Liver (tissue), 9 donors: Measurements from ENCODE around the gene PPM1E. TPM values are rescaled to one million over a fixed set of nuclear protein-coding genes. Genes with fewer than 3 reads are reported as not detected.
A peak's percentile ranks its signal among the peaks of the same experiment; 100 is the strongest.

ENCODE experiments used
- DNase-seq: peaks from one replicate; pipeline ENCODE4 v3.0.0-alpha.2; 2017; ENCODE audit warnings: low spot score
- H3K27ac ChIP-seq, 2 donors: one replicate each; pipeline ENCODE4 v1.7.0; 2013; ENCODE audit warnings: inconsistent platforms in 2 of 2, low read length in 2 of 2, control low read depth in 1 of 2, low read depth in 1 of 2, mild to moderate bottlenecking in 1 of 2
- H3K27me3 ChIP-seq, 4 donors: one replicate each; pipeline versions ENCODE4 v1.6.1 to v1.7.0; 2013; ENCODE audit warnings: low read length in 3 of 4, inconsistent platforms in 1 of 4, mild to moderate bottlenecking in 1 of 4, moderate library complexity in 1 of 4; ENCODE audit not compliant: control insufficient read depth in 4 of 4, insufficient read depth in 4 of 4
- H3K36me3 ChIP-seq, 4 donors: one replicate each; pipeline versions ENCODE4 v1.6.1 to v1.7.0; 2013; ENCODE audit warnings: low read length in 3 of 4, mild to moderate bottlenecking in 3 of 4, low read depth in 1 of 4, moderate library complexity in 1 of 4; ENCODE audit not compliant: control insufficient read depth in 4 of 4, insufficient read depth in 3 of 4
- H3K4me1 ChIP-seq, 4 donors: one replicate each; pipeline versions ENCODE4 v1.6.1 to v1.7.0; 2013; ENCODE audit warnings: low read length in 3 of 4, mild to moderate bottlenecking in 3 of 4, moderate library complexity in 1 of 4; ENCODE audit not compliant: control insufficient read depth in 4 of 4, insufficient read depth in 4 of 4
- H3K4me3 ChIP-seq, 3 donors: one replicate each; pipeline versions ENCODE4 v1.6.1 to v1.7.0; 2013; ENCODE audit warnings: low read length in 3 of 3, control low read depth in 1 of 3, low read depth in 1 of 3, mild to moderate bottlenecking in 1 of 3
- H3K9ac ChIP-seq, 2 donors: one replicate each; pipeline ENCODE4 v1.7.0; 2013; ENCODE audit warnings: low read length in 2 of 2, mild to moderate bottlenecking in 2 of 2, moderate library complexity in 2 of 2, control low read depth in 1 of 2, low read depth in 1 of 2
- H3K9me3 ChIP-seq, 4 donors: one replicate each; pipeline versions ENCODE4 v1.6.1 to v1.7.0; 2013; ENCODE audit warnings: low read length in 3 of 4; ENCODE audit not compliant: control insufficient read depth in 4 of 4
- EGR1 ChIP-seq, 2 donors: IDR thresholded peaks; 2 replicates each; pipeline ENCODE4 v1.6.1; 2016 to 2018; ENCODE audit warnings: antibody characterized with exemption in 2 of 2, low read depth in 2 of 2
- FOXA1 ChIP-seq: IDR thresholded peaks from 2 replicates; pipeline ENCODE4 v1.6.1; 2016; ENCODE audit warnings: antibody characterized with exemption
- FOXA2 ChIP-seq: IDR thresholded peaks from 2 replicates; pipeline ENCODE4 v1.6.1; 2016; ENCODE audit warnings: antibody characterized with exemption
- GABPA ChIP-seq, 2 donors: IDR thresholded peaks in 1 of 2; conservative IDR thresholded peaks in 1 of 2; 2 replicates each; pipeline ENCODE4 v1.6.1; 2016; ENCODE audit warnings: antibody characterized with exemption in 2 of 2, mild to moderate bottlenecking in 1 of 2, moderate library complexity in 1 of 2
- HNF4A ChIP-seq, 2 donors: conservative IDR thresholded peaks; 2 replicates each; pipeline ENCODE4 v1.6.1; 2016; ENCODE audit warnings: antibody characterized with exemption in 2 of 2, mild to moderate bottlenecking in 2 of 2
- HNF4G ChIP-seq: IDR thresholded peaks from 2 replicates; pipeline ENCODE4 v1.6.1; 2016; ENCODE audit warnings: antibody characterized with exemption
- JUND ChIP-seq, 2 donors: IDR thresholded peaks; 2 replicates each; pipeline ENCODE4 v1.6.1; 2016; ENCODE audit warnings: antibody characterized with exemption in 2 of 2
- NR2F2 ChIP-seq: IDR thresholded peaks from 2 replicates; pipeline ENCODE4 v1.6.1; 2016; ENCODE audit warnings: antibody characterized with exemption
- RAD21 ChIP-seq, 2 donors: IDR thresholded peaks; 2 replicates each; pipeline ENCODE4 v1.6.1; 2016; ENCODE audit warnings: antibody characterized with exemption in 2 of 2, mild to moderate bottlenecking in 2 of 2
- RXRA ChIP-seq, 2 donors: IDR thresholded peaks; 2 replicates each; pipeline ENCODE4 v1.6.1; 2017 to 2018; ENCODE audit warnings: antibody characterized with exemption in 2 of 2, mild to moderate bottlenecking in 1 of 2
- SP1 ChIP-seq: IDR thresholded peaks from 2 replicates; pipeline ENCODE4 v1.6.1; 2018; ENCODE audit warnings: antibody characterized with exemption, mild to moderate bottlenecking
- TAF1 ChIP-seq: conservative IDR thresholded peaks from 2 replicates; pipeline ENCODE4 v1.6.1; 2016; ENCODE audit warnings: antibody characterized with exemption, mild to moderate bottlenecking
- YY1 ChIP-seq: IDR thresholded peaks from 2 replicates; pipeline ENCODE4 v1.6.1; 2016; ENCODE audit warnings: antibody characterized with exemption, mild to moderate bottlenecking
- whole genome bisulfite sequencing: extraction: QIAGEN DNeasy Blood & Tissue Kit; methylation state at CpG from one replicate; pipeline ENCODE4 v1.1.7; 2013; 5-methylcytosine and 5-hydroxymethylcytosine counted together
- polyA plus RNA-seq, 2 donors: library from polyadenylated mRNA; stranded (reverse) in 1 of 2; unstranded in 1 of 2; fragments of 200-250 nt in 1 of 2; fragments of >200 nt in 1 of 2; fragmentation: Nextera tagmentation in 1 of 2; extraction: Ambion mirVana in 1 of 2; gene quantifications; one replicate each; pipeline versions ENCODE4 v1.2.1 to v1.2.3, GENCODE V29; 2013 to 2015
- total RNA-seq, 2 donors: library from RNA; depleted of rRNA; stranded (reverse); fragments of >200 nt; gene quantifications; one replicate each; pipeline ENCODE4 v1.2.3, GENCODE V29; 2014
- TF ChIP-seq, protein P1 (sequence below): IDR thresholded peaks from 2 replicates; pipeline ENCODE4 v1.6.1; 2016; ENCODE audit warnings: antibody characterized with exemption
- TF ChIP-seq, protein P2 (sequence below): IDR thresholded peaks from 2 replicates; pipeline ENCODE4 v1.6.1; 2016; ENCODE audit warnings: antibody characterized with exemption
- TF ChIP-seq, protein P3 (sequence below): IDR thresholded peaks from 2 replicates; pipeline ENCODE4 v1.6.1; 2016; ENCODE audit warnings: antibody characterized with exemption, mild to moderate bottlenecking
- TF ChIP-seq, protein P4 (sequence below): fragments of 150-350 bp; IDR thresholded peaks from 2 replicates; pipeline ENCODE4 v1.5.1; 2017; ENCODE audit warnings: improper control_type of control experiment, low read depth, low read length; ENCODE audit not compliant: missing input control
- TF ChIP-seq, protein P5 (sequence below): IDR thresholded peaks from 2 replicates; pipeline ENCODE4 v1.6.1; 2016; ENCODE audit warnings: antibody characterized with exemption
- donor health status: healthy.
- donor health status: healthy.
- donor health status: healthy.
- donor health status: healthy.
- donor health status: healthy.

Gene PPM1E
- total and polyA plus RNA-seq, 4 donors = 0.25 to 0.61 (median 0.50) TPM; not detected in 1

DNA sequence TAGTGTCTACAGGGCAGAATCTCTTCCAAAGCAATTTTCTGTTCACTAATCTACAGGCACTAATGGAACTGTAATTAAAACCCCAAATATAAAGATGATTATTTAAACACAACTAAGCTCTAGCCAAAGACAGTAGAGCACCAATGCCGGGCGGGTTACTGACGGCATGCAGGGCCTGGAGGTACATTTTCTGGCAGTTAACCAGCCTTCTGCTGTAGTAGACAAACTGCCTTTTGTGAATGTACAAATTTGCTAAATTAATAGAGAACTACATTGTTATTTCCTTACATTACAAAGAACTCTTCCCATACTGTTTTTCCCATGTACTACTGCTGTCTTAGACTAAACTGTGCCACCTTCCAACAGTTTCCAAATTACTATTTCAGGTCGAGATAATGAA is 243.2 kb downstream of the PPM1E start:
- Histone ChIP-seq H3K9ac (no peak overlapping the region), H3K4me1 (peaks cover 9 to 32% (median 20%) of the 10 kb centered on the region in 4 donors), H3K4me3 (no peak overlapping the region), H3K27ac (peak overlapping the region; percentile 67 to 86), H3K27me3 (no peaks in the 10 kb centered on the region), H3K36me3 (no peaks in the 10 kb centered on the region), H3K9me3 (no peaks in the 10 kb centered on the region)
- TF ChIP-seq, protein P1, sequence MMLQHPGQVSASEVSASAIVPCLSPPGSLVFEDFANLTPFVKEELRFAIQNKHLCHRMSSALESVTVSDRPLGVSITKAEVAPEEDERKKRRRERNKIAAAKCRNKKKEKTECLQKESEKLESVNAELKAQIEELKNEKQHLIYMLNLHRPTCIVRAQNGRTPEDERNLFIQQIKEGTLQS = no peak
- TF ChIP-seq, protein P2, sequence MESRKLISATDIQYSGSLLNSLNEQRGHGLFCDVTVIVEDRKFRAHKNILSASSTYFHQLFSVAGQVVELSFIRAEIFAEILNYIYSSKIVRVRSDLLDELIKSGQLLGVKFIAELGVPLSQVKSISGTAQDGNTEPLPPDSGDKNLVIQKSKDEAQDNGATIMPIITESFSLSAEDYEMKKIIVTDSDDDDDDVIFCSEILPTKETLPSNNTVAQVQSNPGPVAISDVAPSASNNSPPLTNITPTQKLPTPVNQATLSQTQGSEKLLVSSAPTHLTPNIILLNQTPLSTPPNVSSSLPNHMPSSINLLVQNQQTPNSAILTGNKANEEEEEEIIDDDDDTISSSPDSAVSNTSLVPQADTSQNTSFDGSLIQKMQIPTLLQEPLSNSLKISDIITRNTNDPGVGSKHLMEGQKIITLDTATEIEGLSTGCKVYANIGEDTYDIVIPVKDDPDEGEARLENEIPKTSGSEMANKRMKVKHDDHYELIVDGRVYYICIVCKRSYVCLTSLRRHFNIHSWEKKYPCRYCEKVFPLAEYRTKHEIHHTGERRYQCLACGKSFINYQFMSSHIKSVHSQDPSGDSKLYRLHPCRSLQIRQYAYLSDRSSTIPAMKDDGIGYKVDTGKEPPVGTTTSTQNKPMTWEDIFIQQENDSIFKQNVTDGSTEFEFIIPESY = no peak
- TF ChIP-seq, protein P3, sequence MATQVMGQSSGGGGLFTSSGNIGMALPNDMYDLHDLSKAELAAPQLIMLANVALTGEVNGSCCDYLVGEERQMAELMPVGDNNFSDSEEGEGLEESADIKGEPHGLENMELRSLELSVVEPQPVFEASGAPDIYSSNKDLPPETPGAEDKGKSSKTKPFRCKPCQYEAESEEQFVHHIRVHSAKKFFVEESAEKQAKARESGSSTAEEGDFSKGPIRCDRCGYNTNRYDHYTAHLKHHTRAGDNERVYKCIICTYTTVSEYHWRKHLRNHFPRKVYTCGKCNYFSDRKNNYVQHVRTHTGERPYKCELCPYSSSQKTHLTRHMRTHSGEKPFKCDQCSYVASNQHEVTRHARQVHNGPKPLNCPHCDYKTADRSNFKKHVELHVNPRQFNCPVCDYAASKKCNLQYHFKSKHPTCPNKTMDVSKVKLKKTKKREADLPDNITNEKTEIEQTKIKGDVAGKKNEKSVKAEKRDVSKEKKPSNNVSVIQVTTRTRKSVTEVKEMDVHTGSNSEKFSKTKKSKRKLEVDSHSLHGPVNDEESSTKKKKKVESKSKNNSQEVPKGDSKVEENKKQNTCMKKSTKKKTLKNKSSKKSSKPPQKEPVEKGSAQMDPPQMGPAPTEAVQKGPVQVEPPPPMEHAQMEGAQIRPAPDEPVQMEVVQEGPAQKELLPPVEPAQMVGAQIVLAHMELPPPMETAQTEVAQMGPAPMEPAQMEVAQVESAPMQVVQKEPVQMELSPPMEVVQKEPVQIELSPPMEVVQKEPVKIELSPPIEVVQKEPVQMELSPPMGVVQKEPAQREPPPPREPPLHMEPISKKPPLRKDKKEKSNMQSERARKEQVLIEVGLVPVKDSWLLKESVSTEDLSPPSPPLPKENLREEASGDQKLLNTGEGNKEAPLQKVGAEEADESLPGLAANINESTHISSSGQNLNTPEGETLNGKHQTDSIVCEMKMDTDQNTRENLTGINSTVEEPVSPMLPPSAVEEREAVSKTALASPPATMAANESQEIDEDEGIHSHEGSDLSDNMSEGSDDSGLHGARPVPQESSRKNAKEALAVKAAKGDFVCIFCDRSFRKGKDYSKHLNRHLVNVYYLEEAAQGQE = no peak
- no peak for TF ChIP-seq EGR1 (IDR thresholded peaks at IDR 0.05; ENCODE audit: low read depth in 2 of 2)
- TF ChIP-seq HNF4G = no peak
- TF ChIP-seq NR2F2 = no peak
- TF ChIP-seq FOXA1 = no peak
- no peak for TF ChIP-seq YY1
- no peak for TF ChIP-seq GABPA (IDR thresholded peaks at IDR 0.05 in 1 of 2, conservative IDR thresholded peaks at IDR 0.05 in 1 of 2)
- TF ChIP-seq, protein P4, sequence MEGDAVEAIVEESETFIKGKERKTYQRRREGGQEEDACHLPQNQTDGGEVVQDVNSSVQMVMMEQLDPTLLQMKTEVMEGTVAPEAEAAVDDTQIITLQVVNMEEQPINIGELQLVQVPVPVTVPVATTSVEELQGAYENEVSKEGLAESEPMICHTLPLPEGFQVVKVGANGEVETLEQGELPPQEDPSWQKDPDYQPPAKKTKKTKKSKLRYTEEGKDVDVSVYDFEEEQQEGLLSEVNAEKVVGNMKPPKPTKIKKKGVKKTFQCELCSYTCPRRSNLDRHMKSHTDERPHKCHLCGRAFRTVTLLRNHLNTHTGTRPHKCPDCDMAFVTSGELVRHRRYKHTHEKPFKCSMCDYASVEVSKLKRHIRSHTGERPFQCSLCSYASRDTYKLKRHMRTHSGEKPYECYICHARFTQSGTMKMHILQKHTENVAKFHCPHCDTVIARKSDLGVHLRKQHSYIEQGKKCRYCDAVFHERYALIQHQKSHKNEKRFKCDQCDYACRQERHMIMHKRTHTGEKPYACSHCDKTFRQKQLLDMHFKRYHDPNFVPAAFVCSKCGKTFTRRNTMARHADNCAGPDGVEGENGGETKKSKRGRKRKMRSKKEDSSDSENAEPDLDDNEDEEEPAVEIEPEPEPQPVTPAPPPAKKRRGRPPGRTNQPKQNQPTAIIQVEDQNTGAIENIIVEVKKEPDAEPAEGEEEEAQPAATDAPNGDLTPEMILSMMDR = no peak
- TF ChIP-seq, protein P5, sequence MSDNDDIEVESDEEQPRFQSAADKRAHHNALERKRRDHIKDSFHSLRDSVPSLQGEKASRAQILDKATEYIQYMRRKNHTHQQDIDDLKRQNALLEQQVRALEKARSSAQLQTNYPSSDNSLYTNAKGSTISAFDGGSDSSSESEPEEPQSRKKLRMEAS = no peak
- WGBS = 86% methylated on average over 4 of the region's 4 CpGs
- no peak for DNase-seq

DNA sequence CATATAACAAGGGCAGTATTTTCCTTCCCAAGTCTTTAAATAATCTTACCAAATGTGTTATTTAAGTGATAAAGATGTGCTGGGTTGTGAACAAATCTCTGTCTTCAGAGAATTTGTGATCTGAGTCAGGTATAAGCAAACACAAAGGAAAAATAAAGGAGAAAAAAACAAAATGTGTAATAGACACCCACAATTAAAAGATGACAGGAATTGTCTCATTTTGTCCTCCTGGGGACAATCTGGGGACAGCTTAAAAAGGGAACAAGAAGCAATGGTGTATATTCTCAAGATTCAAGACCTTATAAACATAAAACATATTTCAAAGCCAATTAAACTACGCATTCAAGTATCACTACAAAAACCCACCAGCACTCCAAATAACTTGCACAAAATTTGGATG is 243.8 kb downstream of the PPM1E start:
- WGBS = 99% methylated on average over 1 of the region's 1 CpG
- no peak for DNase-seq
- Histone ChIP-seq H3K4me3 (no peak overlapping the region), H3K9me3 (no peaks in the 10 kb centered on the region), H3K27ac (no peak overlapping the region), H3K36me3 (no peaks in the 10 kb centered on the region), H3K27me3 (no peaks in the 10 kb centered on the region), H3K9ac (no peak overlapping the region), H3K4me1 (peaks cover 10 to 35% (median 23%) of the 10 kb centered on the region in 4 donors)
- TF ChIP-seq HNF4A (conservative IDR thresholded peaks at IDR 0.05) (no peak), FOXA2 (no peak), TAF1 (no peak), SP1 (no peak), RAD21 (IDR thresholded peaks at IDR 0.05) (no peak), NR2F2 (no peak), RXRA (IDR thresholded peaks at IDR 0.05) (no peak), JUND (IDR thresholded peaks at IDR 0.05) (no peak)
- TF ChIP-seq, protein P3 = no peak
- TF ChIP-seq, protein P5 = no peak
- TF ChIP-seq, protein P4 = no peak
